ENCODE results near the gene DIO2. TPM values are rescaled to one million over a fixed set of nuclear protein-coding genes. Genes with fewer than 3 reads are reported as not detected.

DIO2 gene
- total RNA-seq, 4 donors from 2014 or later: 5.5 to 32.2 (median 17.9) TPM

DNA sequence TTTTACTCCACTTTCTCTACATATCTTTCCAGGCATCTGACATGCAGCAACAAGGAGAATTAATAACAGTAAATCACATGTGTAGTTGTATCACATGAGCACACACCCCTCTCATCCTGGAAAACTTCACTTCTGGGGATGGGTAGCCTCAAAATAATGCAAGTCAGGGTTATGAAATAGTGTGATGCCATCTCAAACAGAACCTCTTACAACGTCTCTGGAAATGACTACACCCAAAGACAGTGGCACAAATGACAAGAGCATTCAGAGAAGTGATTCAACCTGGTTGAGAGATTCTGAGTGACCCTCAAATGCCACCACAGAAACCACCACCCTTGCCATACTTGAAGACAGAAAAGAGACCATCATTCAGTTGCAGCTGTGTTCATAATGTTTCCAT is 2.8 kb downstream of the DIO2 start:
- DNase-seq (no peak), ATAC-seq (peak; percentile 41 to 45)
- Histone ChIP-seq H3K36me3 (no peaks in the 10 kb centered on the region), H3K4me1 (peaks cover 2 to 4% of the 10 kb centered on the region in 2 donors), H3K27ac (no peak overlapping the region), H3K27me3 (peaks cover 0 to 2% (median 0%) of the 10 kb centered on the region in 3 donors), H3K9me3 (no peaks in the 10 kb centered on the region), H3K4me3 (no peak overlapping the region)
- in situ Hi-C loops (cut with MboI; ENCODE audit: low sequenced_read_pairs in 4 of 4): no loop called here
- TF ChIP-seq CTCF (IDR thresholded peaks at IDR 0.05 in 4 of 5, conservative IDR thresholded peaks at IDR 0.05 in 1 of 5) (no peak), POLR2A (IDR thresholded peaks at IDR 0.05) (no peak)
- intact Hi-C loops (cut with DNase I; ENCODE audit: low total_unique reads): no loop called here

DNA sequence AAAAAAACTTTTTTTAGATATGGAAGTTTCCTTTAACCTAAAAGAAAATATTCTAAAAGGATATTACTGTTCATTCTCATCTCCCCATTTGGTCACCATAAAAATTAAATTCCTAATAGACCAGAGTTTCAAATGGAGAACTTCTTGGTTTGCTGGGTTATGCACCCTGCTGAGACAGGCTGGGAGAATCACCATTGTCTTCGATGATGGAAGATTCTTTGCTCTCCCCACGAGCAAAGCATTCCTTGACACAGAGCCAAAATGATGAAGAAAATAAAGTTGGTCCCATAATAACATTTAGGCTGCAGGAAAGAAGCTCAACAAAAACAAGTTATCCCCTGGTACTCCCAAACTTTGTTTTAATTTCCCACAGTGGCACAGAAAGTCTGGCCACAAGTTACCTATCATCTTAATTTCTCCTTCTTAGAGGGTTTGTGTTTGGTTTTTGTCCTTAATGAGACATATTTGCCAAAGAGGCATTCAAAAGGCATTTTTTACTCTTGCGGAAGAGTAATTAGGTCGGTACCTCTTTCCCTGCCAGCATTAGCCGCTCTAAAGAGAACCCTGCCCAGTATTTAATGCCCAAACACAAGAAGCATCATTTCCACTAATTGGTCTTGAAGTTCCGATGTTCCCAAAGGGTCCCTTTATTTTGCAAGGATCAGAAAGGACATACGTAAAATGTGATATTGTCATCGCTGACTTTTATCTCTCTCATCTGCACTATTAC is 4.8 kb downstream of the DIO2 start:
- H3K36me3 ChIP-seq: no peaks in the 10 kb centered on the region
- no peak for ATAC-seq
- no peak for TF ChIP-seq POLR2A (IDR thresholded peaks at IDR 0.05)
- no peak for TF ChIP-seq CTCF (IDR thresholded peaks at IDR 0.05 in 4 of 5, conservative IDR thresholded peaks at IDR 0.05 in 1 of 5)
- DNase-seq: no peak
- in situ Hi-C loops (cut with MboI; ENCODE audit: low sequenced_read_pairs in 4 of 4) (no loop called here), intact Hi-C loops (cut with DNase I; ENCODE audit: low total_unique reads) (no loop called here)
- no peak overlapping the region for H3K27ac ChIP-seq
- H3K9me3 ChIP-seq: no peaks in the 10 kb centered on the region
- no peak overlapping the region for H3K4me3 ChIP-seq
- no peaks in the 10 kb centered on the region for H3K4me1 ChIP-seq
- peaks cover 0 to 2% (median 0%) of the 10 kb centered on the region in 3 donors for H3K27me3 ChIP-seq

DNA sequence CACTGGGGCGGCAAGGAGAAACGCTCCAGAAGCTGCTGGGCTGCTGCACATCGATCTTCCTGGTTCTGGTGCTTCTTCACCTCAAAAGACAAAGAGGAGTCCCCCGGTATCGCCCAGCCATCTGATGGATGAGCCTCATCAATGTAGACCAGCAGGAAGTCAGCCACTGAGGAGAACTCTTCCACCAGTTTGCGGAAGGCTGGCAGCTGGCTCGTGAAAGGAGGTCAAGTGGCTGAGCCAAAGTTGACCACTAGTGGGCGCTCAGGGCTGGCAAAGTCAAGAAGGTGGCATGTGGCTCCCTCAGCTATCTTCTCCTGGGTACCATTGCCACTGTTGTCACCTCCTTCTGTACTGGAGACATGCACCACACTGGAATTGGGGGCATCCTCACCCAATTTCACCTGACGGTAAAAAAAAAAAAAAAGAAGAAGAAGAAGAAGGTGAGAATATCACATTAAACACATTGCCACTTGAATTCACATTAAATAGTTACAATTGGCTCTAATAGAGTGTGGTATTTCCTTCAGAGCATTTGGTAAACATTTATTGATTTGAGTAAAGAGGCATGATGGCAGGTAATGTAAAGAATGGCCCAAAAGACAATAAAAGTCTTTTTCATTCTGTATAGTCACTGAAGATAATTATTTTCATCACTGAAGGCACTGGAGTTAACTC is 8.3 kb downstream of the DIO2 start:
- Histone ChIP-seq H3K27ac (no peak overlapping the region), H3K27me3 (no peaks in the 10 kb centered on the region), H3K4me1 (no peaks in the 10 kb centered on the region), H3K4me3 (no peak overlapping the region), H3K9me3 (no peaks in the 10 kb centered on the region), H3K36me3 (no peaks in the 10 kb centered on the region)
- intact Hi-C loops (cut with DNase I; ENCODE audit: low total_unique reads): no loop called here
- in situ Hi-C loops (cut with MboI; ENCODE audit: low sequenced_read_pairs in 4 of 4): no loop called here
- ATAC-seq: no peak
- no peak for TF ChIP-seq POLR2A (IDR thresholded peaks at IDR 0.05)
- no peak for TF ChIP-seq CTCF (IDR thresholded peaks at IDR 0.05 in 4 of 5, conservative IDR thresholded peaks at IDR 0.05 in 1 of 5)
- DNase-seq: no peak

- no peak overlapping the region for H3K27ac ChIP-seq
- ATAC-seq (no peak), DNase-seq (no peak)
- H3K4me1 ChIP-seq: no peaks in the 10 kb centered on the region
- no peak overlapping the region for H3K4me3 ChIP-seq
- intact Hi-C loops (cut with DNase I; ENCODE audit: low total_unique reads): no loop called here
- H3K36me3 ChIP-seq: no peaks in the 10 kb centered on the region
- H3K9me3 ChIP-seq: no peaks in the 10 kb centered on the region
- no peaks in the 10 kb centered on the region for H3K27me3 ChIP-seq
- in situ Hi-C loops (cut with MboI; ENCODE audit: low sequenced_read_pairs in 4 of 4): no loop called here
- TF ChIP-seq CTCF (IDR thresholded peaks at IDR 0.05 in 4 of 5, conservative IDR thresholded peaks at IDR 0.05 in 1 of 5) (no peak), POLR2A (IDR thresholded peaks at IDR 0.05) (no peak)
Observed at GRCh38 chr14:80200093-80200492, 11.2 kb downstream of the DIO2 start.
